HG03378 (cell line): Measurements from ENCODE around the gene NPHP1.
"Not testable (repeated sequence)": the region's sequence is repeated elsewhere in the genome, so short reads cannot be mapped to it uniquely, and the experiment has no call there.

Experiments
- ATAC-seq: cut with Tn5 transposase; IDR thresholded peaks from one replicate; pipeline ENCODE4 v1.9.1; 2021; ENCODE audit warnings: mild to moderate bottlenecking, moderate library complexity; ENCODE audit not compliant: unreplicated experiment

The NPHP1 gene

DNA sequence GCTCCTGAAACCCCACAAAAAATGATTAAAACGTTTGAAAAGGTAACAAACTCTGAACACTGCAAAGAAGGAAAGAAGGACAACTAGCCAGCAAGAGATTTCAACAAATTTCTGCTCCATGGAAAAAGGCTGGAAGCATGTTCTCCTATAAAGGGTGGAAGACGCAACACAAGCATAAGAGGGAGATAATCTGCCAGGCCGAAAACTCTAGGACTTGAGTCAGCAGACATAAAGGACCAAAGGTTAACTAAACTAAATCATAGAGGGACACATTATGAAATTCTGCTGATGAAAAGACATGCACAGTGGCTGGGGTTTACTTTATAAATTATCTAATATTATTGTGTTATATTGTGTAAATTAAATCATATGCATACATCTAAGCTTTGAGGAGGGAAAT lies 6.8 kb downstream of the NPHP1 start:
- no peak for ATAC-seq

DNA sequence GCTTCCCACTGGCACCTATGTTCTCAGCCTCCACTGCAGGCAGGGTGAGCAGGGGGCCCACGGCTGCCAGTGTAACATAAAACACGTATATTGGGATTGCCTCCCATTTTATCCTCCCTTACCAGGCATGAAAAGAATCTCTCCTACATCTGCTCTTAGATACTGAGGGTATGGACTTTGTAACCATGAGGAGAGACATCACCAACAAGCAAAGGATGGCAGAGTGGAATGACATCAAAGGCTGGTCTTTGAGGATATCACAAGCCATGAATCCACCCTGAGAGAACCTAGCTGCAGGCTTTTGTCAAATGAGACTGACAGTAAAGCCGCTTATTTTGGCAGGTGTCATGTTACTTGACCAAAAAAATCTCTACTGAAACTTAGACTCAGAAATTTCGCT lies 7.4 kb downstream of the NPHP1 start:
- ATAC-seq = no peak

DNA sequence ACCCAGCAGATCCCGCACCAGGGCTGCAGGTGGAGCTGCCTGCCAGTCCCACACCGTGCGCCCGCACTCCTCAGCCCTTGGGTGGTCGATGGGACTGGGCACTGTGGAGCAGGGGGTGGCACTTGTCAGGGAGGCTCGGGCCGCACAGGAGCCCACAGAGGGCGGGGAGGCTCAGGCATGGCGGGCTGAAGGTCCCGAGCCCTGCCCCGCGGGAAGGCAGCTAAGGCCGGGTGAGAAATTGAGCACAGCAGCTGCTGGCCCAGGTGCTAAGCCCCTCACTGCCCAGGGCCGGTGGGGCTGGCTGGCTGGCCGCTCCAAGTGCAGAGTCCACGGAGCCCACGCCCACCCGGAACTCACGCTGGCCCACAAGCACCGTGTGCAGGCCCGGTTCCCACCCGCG lies 14.6 kb downstream of the NPHP1 start:
- ATAC-seq = not testable (repeated sequence)

DNA sequence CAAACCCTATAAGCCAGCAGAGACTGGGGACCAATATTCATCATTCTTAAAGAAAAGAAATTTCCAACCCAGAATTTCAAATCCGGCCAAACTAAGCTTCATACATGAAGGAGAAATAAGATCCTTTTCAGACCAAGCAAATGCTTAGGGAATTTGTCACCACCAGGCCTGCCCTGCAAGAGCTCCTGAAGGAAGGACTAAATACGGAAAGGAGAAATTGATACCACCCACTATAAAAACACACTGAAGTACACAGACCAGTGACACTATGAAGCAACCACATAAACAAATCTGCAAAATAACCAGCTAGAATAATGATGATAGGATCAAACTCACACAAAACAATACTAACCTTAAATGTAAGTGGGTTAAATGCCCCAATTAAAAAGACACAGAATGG lies 22.4 kb downstream of the NPHP1 start:
- ATAC-seq = no peak

DNA sequence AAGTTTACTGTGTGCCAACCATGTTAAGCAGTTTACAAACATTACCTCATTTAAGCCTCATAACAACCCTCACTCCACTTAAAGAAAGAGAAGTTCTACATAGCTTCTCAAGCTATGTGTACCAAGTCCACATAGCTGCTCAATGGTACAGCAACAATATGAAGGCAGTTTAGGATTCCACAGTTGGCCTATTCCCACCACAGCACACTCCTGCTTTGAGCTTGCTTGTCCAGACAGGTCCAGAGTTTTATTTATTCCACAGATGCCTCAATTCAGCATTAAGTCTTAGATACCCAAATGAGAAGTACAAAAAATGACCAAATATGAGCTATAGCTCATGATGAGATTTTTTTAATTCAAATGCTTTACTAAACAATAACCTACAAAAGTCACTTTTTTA lies 24.8 kb downstream of the NPHP1 start:
- no peak for ATAC-seq

DNA sequence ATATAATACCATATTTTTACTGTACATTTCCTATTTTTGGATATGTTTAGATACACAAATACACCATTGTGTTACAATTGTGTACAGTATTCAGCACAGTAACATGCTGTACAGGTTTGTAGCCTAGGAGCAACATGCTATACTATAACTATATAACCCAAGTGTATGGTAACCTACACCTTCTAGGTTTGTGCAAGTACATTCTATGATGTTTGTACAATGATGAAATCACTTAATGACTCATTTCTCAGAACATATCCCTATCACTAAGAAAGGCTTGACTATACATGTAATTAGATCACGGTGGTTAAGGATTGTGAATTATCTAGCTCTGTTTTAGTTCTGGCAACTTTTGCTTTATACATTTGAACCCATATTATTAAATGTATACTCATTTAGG lies 31.3 kb downstream of the NPHP1 start:
- ATAC-seq = no peak

DNA sequence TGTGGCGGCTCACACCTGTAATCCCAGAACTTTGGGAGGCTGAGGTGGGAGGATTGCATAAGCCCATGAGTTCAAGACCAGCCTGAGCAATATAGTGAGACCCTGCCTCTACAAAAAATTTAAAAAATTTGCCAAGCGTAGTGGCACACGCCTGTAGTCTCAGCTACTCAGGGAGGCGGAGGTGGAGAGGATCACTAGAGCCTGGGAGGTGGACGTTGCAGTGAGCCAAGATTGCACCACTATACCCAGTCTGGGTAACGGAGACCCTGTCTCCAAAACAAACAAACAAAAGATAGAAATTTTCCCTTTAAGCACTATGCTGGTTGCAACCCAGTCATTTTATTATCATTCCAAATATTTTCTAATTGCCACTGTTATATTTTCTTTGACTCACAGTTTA lies 32.3 kb downstream of the NPHP1 start:
- no peak for ATAC-seq

DNA sequence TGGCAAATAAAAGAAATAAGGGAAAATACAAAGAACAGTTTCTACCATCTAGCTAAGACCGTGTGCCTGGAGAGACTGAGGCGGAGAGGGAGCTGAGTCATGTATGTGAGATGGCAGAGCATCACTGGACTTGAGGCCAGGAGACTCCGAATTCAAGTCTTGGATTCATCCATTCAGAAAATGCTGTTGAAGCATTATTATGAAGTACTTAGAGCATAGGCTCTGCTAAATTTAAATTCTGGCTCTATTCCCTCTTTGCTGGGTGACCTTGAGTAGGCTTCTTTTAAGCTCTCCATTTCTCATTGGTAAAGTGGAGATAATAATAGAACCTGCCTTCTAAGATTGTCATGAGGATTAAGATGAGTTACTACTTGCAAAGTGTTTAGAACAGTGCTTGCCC lies 34.7 kb downstream of the NPHP1 start:
- no peak for ATAC-seq

DNA sequence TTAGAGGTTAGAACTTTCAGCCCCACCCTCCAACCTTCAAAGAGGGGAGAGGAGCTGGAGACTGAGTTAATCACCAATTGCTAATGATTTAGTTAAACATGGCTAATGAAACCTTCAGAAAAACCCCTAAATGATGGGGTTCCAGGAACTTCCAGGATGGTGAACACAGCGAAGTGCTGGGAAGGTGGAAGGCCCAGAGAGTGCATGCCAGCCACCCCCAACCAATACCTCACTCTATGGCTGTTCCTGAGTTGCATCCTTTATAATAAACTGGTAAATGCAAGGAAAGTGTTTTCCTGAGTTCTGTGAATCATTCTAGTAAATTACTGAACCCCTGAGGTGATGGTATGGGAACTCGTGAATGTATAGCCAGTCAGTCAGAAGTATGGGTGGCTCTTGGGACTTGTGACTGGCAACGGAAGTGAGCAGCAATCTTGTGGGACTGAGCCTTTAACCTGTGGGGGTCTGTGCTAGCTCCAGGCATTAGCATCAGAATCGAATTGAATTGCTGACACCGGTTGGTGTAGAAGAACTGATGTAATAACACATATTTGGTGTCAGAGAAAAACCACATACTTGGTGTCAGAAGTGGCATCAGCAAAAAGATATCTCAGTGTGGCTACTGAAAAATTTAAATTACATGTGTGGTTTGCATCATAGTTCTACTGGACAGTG lies 37.4 kb downstream of the NPHP1 start:
- no peak for ATAC-seq

DNA sequence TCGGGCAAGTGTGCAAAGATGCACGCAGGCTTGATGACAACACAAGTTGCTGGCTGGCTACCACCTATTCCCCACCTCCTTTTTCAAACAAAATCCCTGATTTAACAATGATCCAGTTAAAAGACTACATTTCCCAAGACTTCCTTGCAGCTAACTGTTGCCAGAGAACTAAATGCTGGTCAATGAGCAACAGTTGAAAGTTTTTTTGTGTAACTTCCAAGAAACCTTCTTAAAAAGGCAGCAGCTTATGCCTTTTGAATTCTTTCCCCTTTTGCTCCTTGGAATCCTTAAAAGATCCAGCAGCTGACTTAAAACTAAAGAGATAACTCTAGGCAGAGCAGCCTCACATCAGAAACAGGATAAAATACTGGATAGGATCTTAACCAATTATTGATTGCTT lies 38.5 kb downstream of the NPHP1 start:
- ATAC-seq = no peak

DNA sequence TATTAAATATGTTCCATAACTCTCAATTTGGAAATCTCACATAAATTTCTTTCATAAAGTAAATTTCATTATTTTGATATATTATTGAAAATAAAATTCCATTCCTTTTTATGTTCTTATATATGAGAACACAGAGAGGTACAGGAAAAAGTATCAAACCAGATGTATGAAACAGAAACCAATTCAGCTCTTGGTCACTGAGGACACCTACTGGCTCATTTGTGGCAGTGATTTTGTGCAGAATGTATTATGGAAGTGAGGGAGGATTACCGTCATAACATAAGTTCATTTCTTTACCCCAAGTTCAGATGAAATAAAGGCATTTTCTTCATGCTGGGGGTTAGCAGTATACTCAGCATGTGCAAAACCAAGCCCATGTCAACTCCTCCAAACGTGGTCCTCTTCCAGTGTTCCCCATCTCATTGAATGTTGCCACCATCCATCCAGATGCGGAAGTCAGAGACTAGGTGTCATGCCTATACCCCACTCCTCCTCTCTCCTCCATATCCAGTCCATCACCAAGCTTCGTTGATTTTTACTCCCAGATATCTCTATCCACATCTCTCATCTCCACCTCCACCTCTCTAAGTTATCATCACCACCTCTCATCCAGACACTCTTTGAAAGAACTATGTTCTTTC lies 47.5 kb downstream of the NPHP1 start:
- no peak for ATAC-seq

DNA sequence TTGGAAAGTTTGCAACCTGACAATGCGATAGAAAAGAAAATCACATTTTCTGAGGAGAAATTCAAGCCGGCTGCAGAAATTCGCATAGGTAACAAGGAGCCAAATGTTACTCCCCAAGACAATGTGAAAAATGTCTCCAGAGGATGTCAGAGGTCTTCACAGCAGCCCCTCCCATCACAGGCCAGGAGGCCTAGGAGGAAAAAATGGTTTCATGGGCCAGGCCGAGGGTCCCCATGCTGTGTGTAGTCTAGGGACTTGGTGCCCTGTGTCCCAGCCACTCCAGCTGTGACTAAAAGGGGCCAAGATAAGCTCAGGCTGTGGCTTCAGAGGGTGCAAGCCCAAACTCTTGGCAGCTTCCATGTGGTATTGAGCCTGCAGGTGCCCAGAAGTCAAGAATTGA lies 50.0 kb downstream of the NPHP1 start:
- ATAC-seq = not testable (repeated sequence)

DNA sequence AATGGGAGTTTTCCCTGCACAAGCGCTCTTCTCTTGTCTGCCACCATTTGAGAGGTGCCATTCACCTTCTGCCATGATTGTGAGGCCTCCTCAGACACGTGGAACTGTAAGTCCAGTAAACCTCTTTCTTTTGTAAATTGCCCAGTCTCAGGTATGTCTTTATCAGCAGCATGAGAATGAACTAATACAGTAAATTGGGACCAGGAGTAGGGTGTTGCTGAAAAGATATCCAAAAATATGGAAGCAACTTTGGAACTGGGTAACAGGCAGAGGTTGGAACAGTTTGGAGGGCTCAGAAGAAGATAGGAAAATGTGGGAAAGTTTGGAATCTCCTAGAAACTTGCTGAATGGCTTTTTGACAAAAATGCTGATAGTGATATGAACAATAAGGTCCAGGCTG lies 50.6 kb downstream of the NPHP1 start:
- not testable (repeated sequence) for ATAC-seq

DNA sequence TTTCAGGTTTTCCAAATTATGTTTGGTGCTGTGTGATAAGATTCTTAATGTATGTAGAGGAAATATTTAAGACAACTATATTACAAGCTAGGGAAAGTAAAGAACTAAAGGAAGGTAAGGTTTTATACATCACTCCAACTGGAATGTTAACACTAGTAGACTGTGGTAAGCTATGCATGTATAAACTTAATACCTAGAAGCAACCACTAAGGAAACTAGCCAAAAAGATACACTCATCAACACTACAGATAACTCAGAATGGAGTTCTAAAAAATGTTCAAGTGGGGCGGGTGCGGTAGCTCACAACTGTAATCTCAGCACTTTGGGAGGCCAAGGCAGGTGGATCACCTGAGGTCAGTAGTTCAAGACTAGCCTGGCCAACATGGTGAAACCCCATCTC lies 51.4 kb downstream of the NPHP1 start:
- ATAC-seq = no peak

DNA sequence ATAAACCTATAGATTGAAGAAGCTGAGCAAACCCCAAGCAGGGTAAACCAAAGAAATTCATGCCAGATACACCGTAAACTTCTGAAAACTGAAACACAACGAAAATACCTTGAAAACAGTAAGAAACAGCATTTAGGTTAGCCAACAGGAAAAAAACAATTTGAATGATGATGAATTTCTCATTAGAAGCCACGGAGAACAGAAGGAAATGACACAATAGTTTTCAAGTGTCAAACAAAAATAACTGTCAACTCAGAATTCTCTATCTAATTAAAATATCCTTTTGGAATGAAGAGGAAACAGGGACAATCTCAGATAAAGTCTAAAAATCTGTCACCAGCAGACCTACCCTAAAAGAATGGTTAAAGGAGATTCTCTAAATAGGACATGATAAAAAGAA lies 51.9 kb downstream of the NPHP1 start:
- no peak for ATAC-seq

DNA sequence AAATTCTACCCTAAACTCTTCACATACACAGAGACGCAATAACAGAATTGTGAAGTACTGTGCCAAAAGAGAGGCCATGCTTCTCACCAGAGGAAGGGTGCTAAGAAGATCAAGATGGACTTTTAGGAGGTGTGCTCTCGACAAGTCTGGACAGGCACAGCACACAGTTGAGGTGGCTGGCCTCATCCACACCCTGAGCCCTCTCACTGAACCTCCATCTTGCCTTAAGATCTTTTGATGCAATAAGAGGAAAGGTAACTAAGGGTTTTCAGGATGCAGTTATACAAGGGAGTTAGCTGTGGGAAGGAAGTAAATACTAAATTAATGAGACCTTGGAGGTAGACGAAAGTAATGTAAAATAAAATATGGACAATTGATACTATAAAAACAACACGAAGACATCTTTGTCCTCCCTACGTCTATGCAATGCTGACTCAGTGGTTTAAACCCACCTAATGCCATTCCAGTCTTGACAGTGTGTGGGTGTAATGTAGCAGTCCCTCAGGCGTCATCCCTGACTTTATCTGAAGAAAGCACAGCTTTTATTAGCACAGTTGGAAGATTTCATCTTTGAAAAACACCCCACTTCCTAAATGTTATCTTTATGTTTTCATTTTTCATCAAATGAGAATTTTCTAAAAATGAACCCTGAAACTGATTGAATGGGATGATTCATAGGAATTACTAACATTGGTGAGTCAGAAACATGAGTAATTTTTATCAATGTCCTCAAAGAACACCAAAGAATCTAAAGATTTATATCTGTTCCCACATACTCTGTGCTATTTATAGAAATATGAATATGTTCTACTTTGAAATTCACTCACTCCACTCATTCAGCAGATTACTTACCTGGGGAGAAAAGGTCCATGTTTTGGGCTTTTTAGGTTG lies 55.2 kb downstream of the NPHP1 start:
- ATAC-seq = no peak

DNA sequence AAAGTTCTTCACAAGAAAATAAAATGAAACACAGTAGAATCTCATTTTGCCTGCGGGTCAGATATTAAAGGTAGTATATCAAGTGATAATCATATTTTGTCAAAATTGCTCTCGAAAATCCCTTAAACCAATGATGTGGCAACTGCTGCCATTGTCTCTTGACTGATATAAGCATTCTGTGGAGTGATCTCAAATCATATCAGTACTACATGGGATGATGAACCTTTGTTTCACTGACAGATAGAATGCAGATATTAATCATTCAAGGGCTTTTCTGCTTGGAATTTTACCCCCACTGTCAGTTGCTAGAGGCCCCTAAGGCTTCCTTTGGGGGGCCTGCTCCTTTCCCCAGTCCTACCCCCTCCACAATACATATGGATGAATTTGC lies 57.9 kb downstream of the NPHP1 start:
- ATAC-seq = no peak

DNA sequence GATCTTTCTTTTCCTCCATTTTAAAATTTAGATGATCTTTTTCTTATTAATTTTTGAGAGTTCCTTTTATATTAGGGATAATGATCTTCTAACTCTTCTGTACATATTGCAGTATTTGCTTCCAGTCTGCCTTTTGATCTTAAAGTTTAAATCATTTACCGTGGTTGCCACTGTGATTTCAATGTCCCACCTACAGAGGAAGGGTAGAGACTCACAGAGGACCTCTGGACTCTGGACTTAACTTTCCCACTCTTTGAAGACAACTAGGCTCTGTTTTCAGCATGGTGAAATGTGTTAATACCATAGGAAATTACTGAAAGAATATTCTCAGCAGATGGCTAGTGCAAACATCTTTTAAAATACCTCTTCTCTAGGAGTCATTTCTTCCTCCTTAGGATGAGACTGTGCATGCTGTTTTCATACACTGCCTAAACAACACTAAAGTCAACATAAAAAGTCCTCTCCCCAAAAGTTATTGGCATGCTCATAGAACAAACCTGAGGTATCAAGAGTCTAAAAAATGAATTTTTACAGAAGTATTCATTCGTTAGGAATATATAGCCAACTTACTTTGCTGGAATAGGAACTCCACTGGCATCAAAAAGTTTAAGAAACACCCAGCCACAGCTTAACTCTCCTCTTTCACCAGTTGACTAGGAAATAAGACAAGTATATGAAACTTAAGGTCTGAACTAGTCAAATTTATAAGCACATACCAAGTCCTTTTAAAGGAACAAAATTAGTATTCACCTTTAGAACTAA lies 58.4 kb downstream of the NPHP1 start:
- ATAC-seq = no peak

DNA sequence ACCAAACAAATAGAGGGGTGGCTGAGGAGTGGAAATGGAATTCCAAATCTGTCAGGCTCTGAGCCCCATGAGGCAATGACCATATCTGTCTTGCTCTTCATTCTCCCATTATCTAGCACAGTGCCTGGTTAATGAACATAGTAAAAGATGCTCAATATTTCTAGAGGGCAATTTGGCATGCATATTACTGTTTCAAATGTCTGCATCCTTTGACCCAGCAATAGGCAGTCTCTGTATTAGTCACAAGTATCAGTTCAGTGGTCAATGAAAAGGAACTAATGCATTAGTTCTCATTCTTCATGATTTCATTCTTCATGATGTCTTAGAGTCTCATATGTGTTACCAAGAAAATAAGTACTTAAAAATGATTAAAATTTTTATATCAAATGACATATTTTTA lies 60.8 kb downstream of the NPHP1 start:
- ATAC-seq = peak; percentile 56

DNA sequence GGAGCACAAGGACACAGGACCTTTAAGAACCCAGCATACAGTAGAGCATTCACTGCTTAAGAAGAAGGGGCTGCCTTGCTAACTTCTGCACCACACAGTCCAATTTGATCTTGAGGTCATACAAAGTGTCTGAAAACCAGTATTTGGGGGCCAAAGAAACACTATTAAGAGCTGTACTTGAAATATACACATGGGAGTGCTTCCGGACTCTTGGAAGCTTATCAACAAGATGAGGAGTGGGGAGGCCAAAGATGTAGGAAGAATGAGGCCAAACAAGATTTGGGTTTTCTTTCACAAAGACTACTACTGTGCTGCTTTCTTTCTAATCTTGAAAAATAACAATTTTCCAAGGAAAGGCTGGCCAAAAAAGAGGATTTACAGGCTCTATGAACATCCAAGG lies 64.4 kb downstream of the NPHP1 start:
- no peak for ATAC-seq

DNA sequence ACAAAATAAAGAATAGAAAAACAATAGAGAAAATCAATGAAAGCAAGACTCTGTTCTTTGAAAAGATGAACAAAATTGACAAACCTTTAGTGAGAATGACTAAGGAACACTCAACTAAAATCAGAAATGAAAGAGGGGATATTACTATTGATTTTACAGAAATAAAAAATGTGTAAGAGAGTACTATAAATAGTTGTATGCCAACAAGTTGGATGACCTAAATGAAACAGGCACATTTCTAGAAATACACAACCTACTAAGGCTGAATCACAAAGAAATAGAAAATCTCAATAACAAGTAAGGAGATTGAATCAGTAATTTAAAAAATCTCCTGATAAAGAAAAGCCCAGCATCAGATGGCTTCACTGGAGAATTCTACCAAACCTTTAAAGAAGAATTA lies 70.8 kb downstream of the NPHP1 start:
- ATAC-seq = no peak
